ENCODE results near the gene GNPDA1.

GRCh38 chr5:142036918-142037317, 24.1 kb upstream of the GNPDA1 start:
- TF ChIP-seq CTCF (IDR thresholded peaks at IDR 0.05 in 4 of 5, conservative IDR thresholded peaks at IDR 0.05 in 1 of 5) (no peak), POLR2A (IDR thresholded peaks at IDR 0.05) (no peak)

Measured in gastrocnemius medialis (tissue), 4 donors.